ENCODE measurements around the gene DYRK1A. TPM values are rescaled to one million over a fixed set of nuclear protein-coding genes. Genes with fewer than 3 reads are reported as not detected.
A peak's percentile ranks its signal among the peaks of the same experiment; 100 is the strongest.

The DYRK1A gene
- polyA plus RNA-seq, 1 donor (not counting 4 experiments of a cell fraction or from before 2014, with no cell fraction given) = 25.3 TPM

- DNase-seq (ENCODE audit: low read depth, low spot score) (no peak), FAIRE-seq (no peak)
- no peak for TF ChIP-seq EZH2 (IDR thresholded peaks at IDR 0.05; ENCODE audit: low read length)
- TF ChIP-seq, protein P1, sequence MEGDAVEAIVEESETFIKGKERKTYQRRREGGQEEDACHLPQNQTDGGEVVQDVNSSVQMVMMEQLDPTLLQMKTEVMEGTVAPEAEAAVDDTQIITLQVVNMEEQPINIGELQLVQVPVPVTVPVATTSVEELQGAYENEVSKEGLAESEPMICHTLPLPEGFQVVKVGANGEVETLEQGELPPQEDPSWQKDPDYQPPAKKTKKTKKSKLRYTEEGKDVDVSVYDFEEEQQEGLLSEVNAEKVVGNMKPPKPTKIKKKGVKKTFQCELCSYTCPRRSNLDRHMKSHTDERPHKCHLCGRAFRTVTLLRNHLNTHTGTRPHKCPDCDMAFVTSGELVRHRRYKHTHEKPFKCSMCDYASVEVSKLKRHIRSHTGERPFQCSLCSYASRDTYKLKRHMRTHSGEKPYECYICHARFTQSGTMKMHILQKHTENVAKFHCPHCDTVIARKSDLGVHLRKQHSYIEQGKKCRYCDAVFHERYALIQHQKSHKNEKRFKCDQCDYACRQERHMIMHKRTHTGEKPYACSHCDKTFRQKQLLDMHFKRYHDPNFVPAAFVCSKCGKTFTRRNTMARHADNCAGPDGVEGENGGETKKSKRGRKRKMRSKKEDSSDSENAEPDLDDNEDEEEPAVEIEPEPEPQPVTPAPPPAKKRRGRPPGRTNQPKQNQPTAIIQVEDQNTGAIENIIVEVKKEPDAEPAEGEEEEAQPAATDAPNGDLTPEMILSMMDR (optimal IDR thresholded peaks at IDR 0.05 in 1 of 3, IDR thresholded peaks at IDR 0.05 in 1 of 3, conservative IDR thresholded peaks at IDR 0.05 in 1 of 3; ENCODE audit: extremely low read depth in 1 of 3, insufficient read depth in 2 of 3, low read length in 3 of 3) = no peak
- H3K79me2 ChIP-seq (ENCODE audit: control insufficient read depth, insufficient read depth, low read length) = no peaks in the 10 kb centered on the region
- no peaks in the 10 kb centered on the region for H3K9me1 ChIP-seq (ENCODE audit: control insufficient read depth, extremely low read depth, insufficient read depth, low read length)
- H3K36me3 ChIP-seq (ENCODE audit: control insufficient read depth in 2 of 2, extremely low read depth in 1 of 2, insufficient read depth in 2 of 2, low read length in 2 of 2) = no peaks in the 10 kb centered on the region
- H3K27ac ChIP-seq (ENCODE audit: control insufficient read depth, insufficient read depth, low read length) = peak overlapping the region; percentile 85
- H3K4me1 ChIP-seq (ENCODE audit: control insufficient read depth, extremely low read depth, insufficient read depth, low read length) = peaks cover 44% of the 10 kb centered on the region
- H3K9ac ChIP-seq (ENCODE audit: control insufficient read depth, extremely low read depth, insufficient read depth, low read length) = peak overlapping the region; percentile 76
- peak overlapping the region; percentile 79 for H2AFZ ChIP-seq (ENCODE audit: control insufficient read depth, low read length)
- no peaks in the 10 kb centered on the region for H4K20me1 ChIP-seq (ENCODE audit: control insufficient read depth, extremely low read depth, insufficient read depth, low read length)
- H3K4me2 ChIP-seq (ENCODE audit: control insufficient read depth, extremely low read depth, insufficient read depth, low read depth, low read length) = peak overlapping the region; percentile 70
- H3K27me3 ChIP-seq (ENCODE audit: control insufficient read depth, extremely low read depth, insufficient read depth, low read length) = no peaks in the 10 kb centered on the region
- H3K4me3 ChIP-seq (ENCODE audit: control insufficient read depth in 2 of 3, extremely low read depth in 1 of 3, insufficient read depth in 2 of 3, low read depth in 1 of 3, low read length in 3 of 3) = peak overlapping the region in 2 of 3 experiments; percentile 38 to 44
- no peaks in the 10 kb centered on the region for H3K9me3 ChIP-seq (ENCODE audit: control insufficient read depth, low read depth, low read length)
- dilution Hi-C loops (cut with MboI; ENCODE audit: extremely low pct_ligation_motif_present, low sequenced_read_pairs) = no loop called here
Measured at GRCh38 chr21:37341254-37341960, 25.2 kb upstream of the DYRK1A start.

DNA sequence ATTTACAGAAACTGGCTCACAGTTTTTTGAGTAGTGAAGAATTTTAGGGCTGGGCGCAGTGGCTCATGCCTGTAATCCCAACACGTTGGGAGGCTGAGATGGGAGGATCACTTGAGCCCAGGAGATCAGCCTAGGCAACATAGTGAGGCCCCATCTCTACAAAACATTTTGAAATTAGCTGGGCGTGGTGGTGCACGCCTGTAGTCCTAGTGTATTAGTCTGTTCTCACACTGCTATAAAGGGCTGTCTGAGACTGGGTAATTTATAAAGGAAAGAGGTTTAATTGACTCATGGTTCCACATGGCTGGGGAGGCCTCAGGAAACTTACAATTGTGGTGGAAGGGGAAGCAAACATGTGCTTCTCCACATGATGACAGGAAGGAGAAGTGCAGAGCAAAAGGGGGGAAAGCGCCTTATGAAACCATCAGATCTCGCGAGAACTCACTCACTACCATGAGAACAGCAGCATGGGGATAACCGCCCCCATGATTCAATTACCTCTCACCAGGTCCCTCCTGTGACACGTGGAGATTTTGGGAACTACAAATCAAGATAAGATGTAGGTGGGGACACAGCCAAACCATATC is 24.4 kb upstream of the DYRK1A start:
- FAIRE-seq = peak; percentile 20
- H3K9ac ChIP-seq (ENCODE audit: control insufficient read depth, extremely low read depth, insufficient read depth, low read length) = peak overlapping the region; percentile 76
- H3K4me2 ChIP-seq (ENCODE audit: control insufficient read depth, extremely low read depth, insufficient read depth, low read depth, low read length) = peak overlapping the region; percentile 70
- H3K4me3 ChIP-seq (ENCODE audit: control insufficient read depth in 2 of 3, extremely low read depth in 1 of 3, insufficient read depth in 2 of 3, low read depth in 1 of 3, low read length in 3 of 3) = peak overlapping the region in 1 of 3 experiments; percentile 38
- no peak for TF ChIP-seq EZH2 (IDR thresholded peaks at IDR 0.05; ENCODE audit: low read length)
- TF ChIP-seq, protein P1 (optimal IDR thresholded peaks at IDR 0.05 in 1 of 3, IDR thresholded peaks at IDR 0.05 in 1 of 3, conservative IDR thresholded peaks at IDR 0.05 in 1 of 3; ENCODE audit: extremely low read depth in 1 of 3, insufficient read depth in 2 of 3, low read length in 3 of 3) = no peak
- H3K4me1 ChIP-seq (ENCODE audit: control insufficient read depth, extremely low read depth, insufficient read depth, low read length) = peaks cover 44% of the 10 kb centered on the region
- peak overlapping the region; percentile 42 for H2AFZ ChIP-seq (ENCODE audit: control insufficient read depth, low read length)
- H3K79me2 ChIP-seq (ENCODE audit: control insufficient read depth, insufficient read depth, low read length) = no peaks in the 10 kb centered on the region
- no peaks in the 10 kb centered on the region for H3K9me3 ChIP-seq (ENCODE audit: control insufficient read depth, low read depth, low read length)
- H3K9me1 ChIP-seq (ENCODE audit: control insufficient read depth, extremely low read depth, insufficient read depth, low read length) = no peaks in the 10 kb centered on the region
- no peaks in the 10 kb centered on the region for H3K27me3 ChIP-seq (ENCODE audit: control insufficient read depth, extremely low read depth, insufficient read depth, low read length)
- no peaks in the 10 kb centered on the region for H3K36me3 ChIP-seq (ENCODE audit: control insufficient read depth in 2 of 2, extremely low read depth in 1 of 2, insufficient read depth in 2 of 2, low read length in 2 of 2)
- H4K20me1 ChIP-seq (ENCODE audit: control insufficient read depth, extremely low read depth, insufficient read depth, low read length) = no peaks in the 10 kb centered on the region
- no peak for DNase-seq (ENCODE audit: low read depth, low spot score)
- dilution Hi-C loops (cut with MboI; ENCODE audit: extremely low pct_ligation_motif_present, low sequenced_read_pairs) = no loop called here
- H3K27ac ChIP-seq (ENCODE audit: control insufficient read depth, insufficient read depth, low read length) = peak overlapping the region; percentile 85
